Activated T-helper 1 cell treated with anti-CD3 and anti-CD28 coated beads, Interleukin-2, amount 50 U/mL, for 16 hours (primary cell): ENCODE data around the gene PCSK5.

ENCODE experiments used
- DNase-seq, 2 donors: peaks; one replicate each; pipeline ENCODE4 v3.0.0-alpha.2; 2020; ENCODE audit warnings: low read depth in 1 of 2, low spot score in 1 of 2

PCSK5 gene

GRCh38 chr9:76231001-76231400, 340.5 kb downstream of the PCSK5 start:
- DNase-seq: no peak

DNA sequence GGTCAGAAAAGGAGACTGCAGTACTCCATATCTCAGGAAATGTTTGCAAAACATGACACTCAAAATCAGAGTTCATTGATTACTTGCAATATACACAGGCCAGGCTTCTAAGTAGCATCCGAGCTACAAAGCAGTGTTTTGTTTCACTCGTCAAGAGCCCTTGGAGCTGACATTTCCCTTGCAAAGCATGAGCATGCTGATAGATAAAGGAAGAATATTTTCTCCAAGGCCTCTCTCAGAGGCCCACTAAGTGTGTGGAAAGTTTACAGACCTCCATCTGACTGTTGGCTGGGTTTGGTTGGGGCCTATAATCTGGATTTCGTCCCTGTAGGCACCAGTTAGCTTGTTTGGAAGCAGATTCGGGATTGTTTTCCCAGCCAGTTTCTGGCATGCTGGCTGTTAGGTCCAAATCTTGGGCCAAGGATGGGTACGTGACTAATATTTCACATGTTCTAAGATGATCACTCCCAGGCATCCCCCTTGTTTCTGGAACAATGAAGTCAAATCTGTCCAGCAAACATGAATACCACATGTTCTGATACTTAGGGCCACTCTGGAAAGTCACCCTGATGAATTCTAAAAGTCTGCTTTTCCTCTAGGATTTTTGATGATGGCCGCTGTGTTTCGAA, 342.5 kb downstream of the PCSK5 start:
- no peak for DNase-seq

DNA sequence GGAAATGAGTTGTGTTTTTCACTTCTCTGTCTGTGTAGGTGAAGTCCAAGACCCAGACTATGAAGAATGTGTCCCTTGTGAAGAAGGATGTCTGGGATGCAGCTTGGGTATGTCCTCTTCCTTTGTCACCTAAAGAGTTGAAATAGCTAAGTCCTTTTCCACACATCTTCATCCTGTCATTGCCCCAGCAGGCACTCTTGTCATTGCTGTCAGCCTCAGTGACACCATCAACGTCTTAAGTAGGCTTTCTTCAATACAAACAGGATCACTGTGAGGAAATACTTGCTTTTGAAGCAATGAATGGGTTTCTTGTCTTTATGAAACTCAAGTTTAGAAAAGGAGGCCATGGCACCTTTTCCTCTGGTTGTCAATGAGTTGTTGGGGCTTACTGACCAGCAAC, 350.1 kb downstream of the PCSK5 start:
- DNase-seq: no peak

GRCh38 chr9:76245518-76245917, 355.0 kb downstream of the PCSK5 start:
- no peak for DNase-seq

GRCh38 chr9:76246680-76247079, 356.2 kb downstream of the PCSK5 start:
- no peak for DNase-seq

DNA sequence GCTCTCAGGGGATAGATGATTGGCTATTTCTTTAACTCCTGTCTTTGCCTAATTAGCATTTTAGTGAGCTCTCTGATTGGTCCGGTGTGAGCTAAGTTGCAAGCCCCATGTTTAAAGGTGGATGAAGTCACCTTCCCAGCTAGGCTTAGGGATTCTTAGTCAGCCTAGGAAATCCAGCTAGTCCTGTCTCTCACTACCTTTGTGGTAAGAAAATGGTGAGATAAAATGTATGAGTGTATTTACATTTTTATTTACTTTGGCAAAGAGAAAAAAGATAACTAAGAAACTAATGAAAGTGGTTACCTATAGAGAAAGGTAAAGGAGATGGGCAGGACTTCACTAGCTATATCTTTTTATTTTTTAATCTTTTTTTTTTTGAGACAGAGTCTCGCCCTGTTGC, 357.0 kb downstream of the PCSK5 start:
- DNase-seq: no peak

GRCh38 chr9:76249309-76249708, 358.8 kb downstream of the PCSK5 start:
- no peak for DNase-seq

DNA sequence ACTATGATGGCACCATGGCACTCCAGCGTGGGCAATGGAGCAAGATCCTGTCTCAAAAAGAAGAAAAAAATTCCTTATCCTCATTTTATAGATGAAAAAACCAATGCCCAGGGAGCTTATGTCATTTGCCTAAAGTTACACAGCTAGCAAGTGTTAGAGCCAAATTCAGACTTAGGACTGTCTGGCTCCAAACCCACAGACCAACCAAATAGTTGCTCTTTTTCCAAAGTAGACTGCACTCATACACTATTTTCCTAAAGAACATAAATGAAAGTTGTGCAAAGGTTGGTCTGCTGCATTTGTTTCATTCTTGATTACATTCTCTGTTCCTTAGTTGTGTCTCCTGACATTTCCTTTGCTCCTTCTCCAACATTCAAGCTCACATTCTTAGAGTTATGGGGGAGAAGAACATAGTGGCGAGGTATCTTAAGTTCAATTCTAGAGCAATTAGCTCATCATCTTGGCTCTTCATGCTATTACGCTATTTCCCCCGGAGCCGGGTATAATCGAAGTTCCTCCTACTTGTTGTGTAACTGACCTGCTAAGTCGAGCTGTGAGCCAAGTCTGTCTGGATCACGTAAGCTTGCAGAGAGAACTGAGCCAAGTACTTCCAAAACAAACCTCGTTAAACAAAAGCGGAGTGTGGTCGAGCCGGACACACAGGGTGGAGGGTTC, 365.4 kb downstream of the PCSK5 start:
- DNase-seq: no peak

DNA sequence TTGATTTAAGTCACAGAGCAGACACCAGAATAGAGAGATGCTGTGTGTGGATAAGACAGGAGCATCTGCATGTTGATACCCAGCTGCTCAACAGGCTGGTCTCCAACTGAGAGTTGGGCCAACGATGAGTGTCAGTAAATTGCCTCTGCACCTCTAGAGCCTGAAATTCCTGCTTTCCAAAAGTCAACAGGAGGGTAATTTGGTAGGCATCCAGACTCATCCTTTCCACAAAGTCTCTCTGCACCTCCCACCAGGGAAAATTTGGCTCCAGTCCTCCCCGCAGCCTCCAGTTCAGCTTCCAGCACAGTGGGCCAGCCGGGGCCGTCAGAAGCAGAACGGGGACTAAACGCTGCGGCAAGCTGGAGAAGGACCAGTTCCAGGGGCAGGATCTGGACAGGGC, 366.8 kb downstream of the PCSK5 start:
- DNase-seq: no peak

GRCh38 chr9:76266649-76267283, 376.3 kb downstream of the PCSK5 start:
- no peak for DNase-seq

- DNase-seq: no peak
Observed at GRCh38 chr9:76267284-76267652, 376.8 kb downstream of the PCSK5 start.

DNA sequence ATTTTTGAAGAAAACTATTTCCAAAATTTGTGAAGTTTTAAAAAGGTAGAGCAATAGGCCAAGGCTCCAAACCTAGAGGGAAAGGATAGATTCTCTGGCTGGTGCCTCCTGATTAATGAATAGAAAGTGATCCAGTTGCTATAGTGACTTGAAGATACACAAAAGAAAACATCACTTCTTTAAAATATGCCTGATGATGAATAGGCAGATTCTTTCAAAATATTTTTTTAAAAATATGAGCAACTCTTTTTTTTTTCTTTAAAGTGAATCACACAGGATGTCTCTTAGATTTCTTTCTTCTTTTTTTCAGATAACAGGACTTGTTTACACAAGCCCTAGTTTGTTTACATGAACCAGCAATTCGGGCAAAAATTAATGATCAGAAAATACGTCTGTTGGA, 379.3 kb downstream of the PCSK5 start:
- no peak for DNase-seq

DNA sequence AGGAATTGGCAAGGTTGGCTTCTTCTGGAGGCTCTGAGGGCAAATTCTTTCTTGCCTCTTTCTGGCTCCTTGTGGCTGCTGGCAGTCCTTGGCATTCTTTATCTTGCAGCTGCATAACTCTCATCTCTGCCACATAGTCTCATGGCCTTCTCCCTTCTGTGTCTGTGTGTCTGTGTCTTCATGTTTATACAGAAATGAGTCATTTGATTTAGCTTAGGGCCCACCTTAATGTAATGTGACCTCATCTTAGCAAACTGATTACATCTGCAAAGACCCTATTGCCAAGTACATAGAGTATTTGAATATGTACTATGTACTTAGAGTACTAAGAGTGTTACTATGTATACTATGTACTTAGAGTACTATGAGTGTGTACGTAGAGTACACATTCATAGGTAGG, 381.3 kb downstream of the PCSK5 start:
- no peak for DNase-seq

DNA sequence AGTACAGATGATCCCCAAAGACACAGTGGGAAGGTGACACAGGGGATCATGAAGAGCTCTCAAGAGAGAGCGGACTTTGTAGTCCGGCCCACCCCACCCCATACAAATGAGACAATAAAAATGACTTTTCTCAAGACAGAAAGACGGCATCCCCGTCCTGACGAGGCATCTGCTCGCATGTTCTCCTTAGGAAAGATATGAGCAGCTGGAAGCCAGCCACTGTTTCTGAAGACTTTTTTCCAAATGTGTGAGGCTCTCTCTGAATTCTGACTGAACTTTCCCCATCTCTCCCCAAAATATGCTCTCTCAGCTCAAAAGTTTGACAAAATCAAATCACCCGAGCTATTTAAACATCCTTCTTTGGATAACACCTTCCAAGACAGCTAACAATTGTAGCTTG, 398.6 kb downstream of the PCSK5 start:
- no peak for DNase-seq

DNA sequence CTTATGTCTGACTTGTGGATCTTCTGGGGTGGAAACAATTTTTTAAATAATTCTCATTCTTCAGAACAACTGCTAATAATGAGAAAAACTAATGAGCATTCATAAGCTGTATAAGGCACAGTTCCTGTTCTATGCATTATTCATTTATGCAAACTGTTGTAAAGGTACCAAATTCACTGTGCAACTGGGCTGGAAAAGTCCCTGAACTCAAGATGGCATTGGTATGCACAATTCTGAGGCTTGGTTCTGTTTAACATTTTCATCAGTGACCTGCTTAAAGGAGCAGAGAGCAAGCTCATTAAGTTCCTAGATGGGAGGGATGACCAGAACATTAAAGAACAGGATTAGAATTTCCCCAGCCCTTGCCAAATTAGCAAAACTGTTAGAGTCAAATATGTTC, 399.2 kb downstream of the PCSK5 start:
- DNase-seq: no peak

DNA sequence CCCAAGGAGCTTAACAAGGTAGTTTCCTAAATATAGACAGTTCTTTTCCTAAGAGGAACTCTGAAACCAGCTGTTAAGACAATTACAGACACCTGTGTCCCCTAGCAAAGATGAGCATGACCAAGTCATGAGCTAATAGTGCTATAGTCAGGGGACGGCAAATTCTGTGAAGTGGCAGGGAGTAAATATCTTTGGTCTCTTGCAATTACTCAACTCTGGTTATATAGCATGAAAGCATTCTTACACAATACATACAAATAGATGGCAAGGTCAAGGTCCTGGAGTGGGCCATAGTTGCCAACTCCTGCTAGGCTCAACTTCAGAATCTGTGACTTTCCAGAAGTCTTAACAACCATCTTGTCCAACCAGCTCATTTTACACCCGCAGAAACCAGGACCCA, 400.1 kb downstream of the PCSK5 start:
- DNase-seq: no peak

DNA sequence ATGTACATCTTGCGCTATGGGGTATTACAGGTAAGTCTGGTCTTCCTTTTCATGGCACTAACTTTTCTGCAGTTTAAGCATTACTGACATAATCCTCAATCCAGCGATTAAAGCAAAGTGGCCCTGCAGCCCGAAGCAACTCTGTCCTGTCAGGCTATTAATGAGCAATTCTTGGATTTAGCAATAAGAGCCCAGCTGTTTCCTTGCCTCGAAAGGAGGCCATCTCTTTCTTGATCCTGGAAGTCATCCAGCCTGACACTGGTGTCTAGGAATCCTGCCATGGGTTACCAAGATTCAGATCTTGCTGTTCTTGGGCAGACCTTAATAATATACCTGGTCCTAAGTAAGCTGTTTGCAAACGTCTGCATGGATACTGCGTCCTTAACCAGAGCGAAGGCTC, 401.8 kb downstream of the PCSK5 start:
- DNase-seq: no peak

- no peak for DNase-seq
Observed at GRCh38 chr9:76292658-76293057, 402.2 kb downstream of the PCSK5 start.

GRCh38 chr9:76294301-76294700, 403.8 kb downstream of the PCSK5 start:
- DNase-seq: no peak

DNA sequence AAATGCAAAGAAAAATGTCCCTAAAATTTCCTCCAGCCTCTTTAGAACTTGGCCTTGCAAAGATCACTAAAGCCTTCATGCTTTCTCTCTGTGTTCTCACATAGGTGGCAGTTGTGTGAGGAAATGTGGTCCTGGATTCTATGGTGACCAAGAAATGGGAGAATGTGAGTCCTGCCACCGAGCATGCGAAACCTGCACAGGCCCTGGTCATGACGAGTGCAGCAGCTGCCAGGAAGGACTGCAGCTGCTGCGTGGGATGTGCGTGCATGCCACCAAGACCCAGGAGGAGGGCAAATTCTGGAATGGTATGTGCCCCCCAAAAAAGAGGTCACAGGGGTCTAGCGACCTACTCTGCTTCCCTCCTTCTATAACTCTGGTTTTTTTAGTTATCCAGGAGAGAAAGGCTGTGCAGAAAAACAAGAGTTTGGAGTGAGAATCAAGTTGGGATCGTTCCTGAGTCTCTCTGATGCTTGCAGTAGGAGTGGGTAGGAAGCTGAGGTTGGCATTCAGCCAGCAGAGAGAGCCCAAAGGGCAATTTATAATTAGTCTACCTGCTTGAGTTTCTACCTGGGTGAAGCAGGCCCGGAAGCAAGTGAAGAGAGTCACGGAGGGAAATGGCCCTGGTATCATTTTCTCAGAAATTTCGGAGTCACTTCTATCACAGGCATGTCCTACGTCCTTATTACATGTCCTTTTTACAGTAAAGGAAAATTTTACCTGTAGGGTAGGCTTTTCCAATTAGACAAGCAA, 406.3 kb downstream of the PCSK5 start:
- no peak for DNase-seq

DNA sequence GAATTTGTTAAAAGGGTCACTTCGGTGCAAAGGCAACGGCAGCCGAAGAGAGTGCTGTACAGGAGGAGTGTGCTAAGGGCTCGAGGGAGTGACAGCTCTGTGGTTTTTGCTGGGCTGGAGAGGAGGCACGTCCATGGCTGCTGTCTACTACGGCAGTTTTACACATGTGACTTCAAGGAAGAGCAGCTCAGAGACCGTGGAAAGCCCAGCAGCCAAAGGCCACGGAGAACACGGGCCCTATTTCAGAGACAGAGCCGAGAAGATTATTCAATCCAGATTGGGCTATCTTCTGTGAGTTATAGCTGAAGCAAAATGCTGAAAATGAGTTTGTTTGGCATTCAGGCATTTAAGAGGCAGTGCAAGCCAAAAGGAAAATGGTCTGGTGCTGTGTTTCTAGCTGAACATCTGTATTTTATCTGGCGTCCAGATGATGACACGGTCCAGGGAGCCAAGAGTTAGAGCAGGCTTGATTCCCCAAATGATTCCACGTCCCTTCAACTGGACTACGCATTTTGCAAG, 407.3 kb downstream of the PCSK5 start:
- DNase-seq: no peak
